H1 (cell line): ENCODE measurements around the gene SLX9. TPM values are rescaled to one million over a fixed set of nuclear protein-coding genes. Genes with fewer than 3 reads are reported as not detected.

ENCODE experiments used
- CHD2 ChIP-seq: IDR thresholded peaks from 2 replicates; pipeline ENCODE4 v1.6.1; 2012; ENCODE audit warnings: low read length, improper control_type of control experiment
- CTBP2 ChIP-seq: IDR thresholded peaks from 2 replicates; pipeline ENCODE4 v1.7.0; 2011; ENCODE audit warnings: borderline replicate concordance, mild to moderate bottlenecking, moderate library complexity, mixed read lengths, low read length; ENCODE audit not compliant: insufficient read depth, insufficient read length
- CTCF ChIP-seq, 3 experiments: IDR thresholded peaks; 1 replicate in 2 of 3; 2 replicates in 1 of 3; pipeline versions ENCODE4 v1.5.1 to v1.6.1; 2011; ENCODE audit warnings: low read length in 3 of 3, mild to moderate bottlenecking in 3 of 3, inconsistent platforms in 2 of 3, low read depth in 1 of 3, moderate library complexity in 1 of 3; ENCODE audit not compliant: insufficient read depth in 1 of 3; ENCODE audit errors: control extremely low read depth in 1 of 3
- EGR1 ChIP-seq: IDR thresholded peaks from 2 replicates; pipeline ENCODE4 v1.6.1; 2011; ENCODE audit warnings: low read depth, low read length, borderline replicate concordance
- RFX5 ChIP-seq: IDR thresholded peaks from 2 replicates; pipeline ENCODE4 v1.6.1; 2011; ENCODE audit warnings: low read depth, low read length, improper control_type of control experiment, borderline replicate concordance
- SRF ChIP-seq: IDR thresholded peaks from 2 replicates; pipeline ENCODE4 v1.6.1; 2011; ENCODE audit warnings: mild to moderate bottlenecking, low read depth, low read length, moderate library complexity
- TCF12 ChIP-seq: IDR thresholded peaks from 2 replicates; pipeline ENCODE4 v1.6.1; 2011; ENCODE audit warnings: low read depth, mild to moderate bottlenecking, low read length
- polyA plus RNA-seq, 7 experiments: library from polyadenylated mRNA; depleted of rRNA in 3 of 7; stranded (reverse) in 5 of 7; unstranded in 2 of 7; fragments of >200 nt in 5 of 7; fragments of 200-250 nt in 2 of 7; gene quantifications; 1 replicate in 5 of 7; 2 replicates in 1 of 7; 4 replicates in 1 of 7; pipeline versions ENCODE4 v1.2.1 to v1.2.3, GENCODE V29; 2011 to 2013; ENCODE audit warnings: missing spikeins in 2 of 7, mixed read lengths in 2 of 7
- total RNA-seq: library from RNA; stranded (reverse); fragmentation: NEBNext Ultra II Directional; extraction: Animal tissue kit (Norgen Biotek cat#: 25700); gene quantifications from 2 replicates; pipeline ENCODE4 v1.2.1, GENCODE V29; 2021

Gene SLX9
- total and polyA plus RNA-seq, 2 of the 8 experiments (the other 6 are each of a cell fraction or from before 2014, with no cell fraction given): 17.7 to 57.3 TPM

GRCh38 chr21:44987301-44987885 is 47.6 kb downstream of the SLX9 start (continued):
- TF ChIP-seq EGR1 (no peak), CTBP2 (no peak), CTCF (IDR thresholded peaks at IDR 0.05; ENCODE audit: control extremely low read depth in 1 of 3, insufficient read depth in 1 of 3, low read depth in 1 of 3, low read length in 3 of 3) (no peak), SRF (no peak), CHD2 (no peak), TCF12 (no peak), RFX5 (no peak)
